DMS 273 (cell line): Measurements from ENCODE around the gene MEF2C.

Experiments used
- DNase-seq: peaks from one replicate; lab custom pipeline; 2025; ENCODE audit not compliant: unreplicated experiment; lab: John Stamatoyannopoulos, UW

MEF2C gene

GRCh38 chr5:88765171-88765570 is 117.8 kb downstream of the MEF2C start:
- no peak for DNase-seq

GRCh38 chr5:88761939-88762338 is 121.0 kb downstream of the MEF2C start:
- no peak for DNase-seq

GRCh38 chr5:88761269-88761850 is 121.6 kb downstream of the MEF2C start:
- no peak for DNase-seq

- DNase-seq: no peak
These were observed 122.5 kb downstream of the MEF2C start for GRCh38 chr5:88760527-88760926.

- DNase-seq: no peak
These were observed 124.4 kb downstream of the MEF2C start for GRCh38 chr5:88758591-88758990.

GRCh38 chr5:88758184-88758583 is 124.8 kb downstream of the MEF2C start:
- DNase-seq: no peak

- no peak for DNase-seq
These were observed 126.0 kb downstream of the MEF2C start for GRCh38 chr5:88756953-88757352.

- DNase-seq: no peak
These were observed 134.3 kb downstream of the MEF2C start for GRCh38 chr5:88748666-88749065.

- peak; percentile 8 for DNase-seq
These were observed 136.5 kb downstream of the MEF2C start for GRCh38 chr5:88746438-88746882.

GRCh38 chr5:88745093-88745696 is 137.8 kb downstream of the MEF2C start:
- DNase-seq: no peak

GRCh38 chr5:88743231-88743834 is 139.7 kb downstream of the MEF2C start:
- peak; percentile 18 for DNase-seq

- no peak for DNase-seq
These were observed 141.0 kb downstream of the MEF2C start for GRCh38 chr5:88741964-88742363.

GRCh38 chr5:88740604-88741185 is 142.3 kb downstream of the MEF2C start:
- DNase-seq: no peak

GRCh38 chr5:88736494-88736893 is 146.5 kb downstream of the MEF2C start:
- no peak for DNase-seq

- no peak for DNase-seq
These were observed 148.0 kb downstream of the MEF2C start for GRCh38 chr5:88734983-88735382.

- DNase-seq: no peak
These were observed 148.8 kb downstream of the MEF2C start for GRCh38 chr5:88734191-88734640.

- no peak for DNase-seq
These were observed 150.1 kb downstream of the MEF2C start for GRCh38 chr5:88732862-88733261.

GRCh38 chr5:88732181-88732633 is 150.8 kb downstream of the MEF2C start:
- no peak for DNase-seq

GRCh38 chr5:88729829-88730182 is 153.2 kb downstream of the MEF2C start:
- DNase-seq: no peak

GRCh38 chr5:88729084-88729828 is 153.7 kb downstream of the MEF2C start:
- peak; percentile 89 for DNase-seq

- peak; percentile 59 for DNase-seq
These were observed 155.2 kb downstream of the MEF2C start for GRCh38 chr5:88727705-88728313.
